Ammon's horn (tissue), 1 donor: Measurements from ENCODE around the gene MECR.
A peak's percentile ranks its signal among the peaks of the same experiment; 100 is the strongest.
"Not testable (repeated sequence)": the region's sequence is repeated elsewhere in the genome, so short reads cannot be mapped to it uniquely, and the experiment has no call there.

Experiments used
- DNase-seq: peaks from one replicate; pipeline ENCODE4 v3.0.0-alpha.2; 2016; ENCODE audit warnings: low spot score

MECR gene

GRCh38 chr1:29235955-29236711 is 5.4 kb upstream of the MECR start, which contains the start of gene PTPRU:
Gene PTPRU (plus strand): TSS chr1:29236522. CDS start chr1:29236645, 123 bp downstream.
- peak; percentile 77 for DNase-seq

GRCh38 chr1:29234881-29235280 is 4.1 kb upstream of the MECR start:
- not testable (repeated sequence) for DNase-seq

- no peak for DNase-seq
These were observed 3.7 kb upstream of the MECR start for GRCh38 chr1:29234471-29234870.

- no peak for DNase-seq
These were observed 3.0 kb upstream of the MECR start for GRCh38 chr1:29233693-29234092.

- no peak for DNase-seq
These were observed 1.7 kb upstream of the MECR start for GRCh38 chr1:29232387-29232786.

DNA sequence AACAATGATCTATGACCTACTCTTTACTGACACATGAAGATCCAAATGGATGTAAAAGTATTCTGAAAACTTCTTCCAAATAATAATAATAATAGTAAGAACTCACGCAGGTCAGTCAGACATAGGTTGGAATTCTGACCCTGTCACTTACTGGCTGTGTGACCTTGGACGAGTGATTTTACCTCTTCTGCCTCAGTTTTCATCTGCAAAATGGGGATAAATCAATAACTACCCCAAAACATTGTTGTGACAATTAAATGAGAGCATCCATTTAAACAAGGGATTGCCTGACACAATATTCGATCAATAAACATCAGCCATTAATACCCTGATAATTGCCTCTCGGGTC is 556 bp downstream of the MECR start:
- DNase-seq = no peak

DNA sequence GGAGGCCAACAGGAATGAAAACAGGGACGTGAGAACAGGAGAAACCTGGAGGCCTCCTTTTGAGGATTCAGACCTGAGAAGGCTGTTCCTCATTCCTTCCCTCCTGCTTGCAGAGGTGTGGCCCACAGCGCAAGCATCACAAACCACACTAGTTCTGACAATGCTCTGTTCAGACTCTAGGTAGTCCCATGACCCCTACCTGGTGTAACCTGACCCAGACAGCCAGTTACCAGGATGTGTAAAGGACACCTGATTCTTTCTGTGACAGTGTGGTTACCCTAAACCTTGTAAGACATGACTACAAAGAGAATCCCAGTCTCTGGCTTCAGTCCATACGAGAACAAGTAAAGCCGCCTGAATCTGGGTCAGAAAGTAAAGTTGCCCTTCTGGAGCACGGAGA is 3.2 kb downstream of the MECR start:
- DNase-seq = no peak

DNA sequence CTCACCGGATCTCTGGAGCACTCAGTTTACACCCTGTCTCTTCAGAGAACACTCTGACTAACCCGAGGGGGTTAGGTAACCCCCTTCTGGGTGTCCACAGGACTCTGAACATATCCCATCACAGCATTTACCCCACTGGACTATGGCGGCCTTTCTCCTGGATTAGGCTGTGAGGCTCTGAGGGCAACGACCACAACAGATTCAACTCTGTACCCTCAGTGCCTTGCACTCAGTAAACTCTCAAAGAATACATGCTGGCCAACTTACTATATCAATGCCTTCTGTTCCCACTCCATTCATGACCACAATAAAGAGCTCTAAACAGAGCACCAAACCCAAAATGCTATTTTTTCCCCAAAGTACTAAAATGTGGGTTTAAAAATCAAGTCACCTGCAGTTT is 5.4 kb downstream of the MECR start:
- no peak for DNase-seq

GRCh38 chr1:29224356-29224837 is 6.3 kb downstream of the MECR start:
- no peak for DNase-seq

DNA sequence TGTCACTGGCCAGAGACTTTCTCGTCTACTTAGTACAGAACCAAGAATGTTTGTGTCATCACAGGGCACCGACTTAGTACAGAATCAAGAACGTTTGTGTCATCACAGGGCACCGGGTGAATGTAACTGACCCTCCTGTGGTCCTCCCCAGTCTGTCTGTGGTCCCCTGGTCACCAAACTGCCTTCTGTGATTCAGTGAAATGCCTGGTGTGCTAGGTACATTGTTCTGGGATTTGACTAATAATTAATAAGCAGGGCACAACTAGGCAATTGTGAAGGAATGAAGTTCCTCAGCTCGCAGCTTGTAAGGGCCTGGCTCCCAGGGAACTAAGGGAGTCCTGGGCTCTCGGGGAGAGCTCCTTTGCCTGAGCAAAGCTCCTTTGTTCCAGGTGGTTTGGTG is 7.2 kb downstream of the MECR start:
- no peak for DNase-seq

DNA sequence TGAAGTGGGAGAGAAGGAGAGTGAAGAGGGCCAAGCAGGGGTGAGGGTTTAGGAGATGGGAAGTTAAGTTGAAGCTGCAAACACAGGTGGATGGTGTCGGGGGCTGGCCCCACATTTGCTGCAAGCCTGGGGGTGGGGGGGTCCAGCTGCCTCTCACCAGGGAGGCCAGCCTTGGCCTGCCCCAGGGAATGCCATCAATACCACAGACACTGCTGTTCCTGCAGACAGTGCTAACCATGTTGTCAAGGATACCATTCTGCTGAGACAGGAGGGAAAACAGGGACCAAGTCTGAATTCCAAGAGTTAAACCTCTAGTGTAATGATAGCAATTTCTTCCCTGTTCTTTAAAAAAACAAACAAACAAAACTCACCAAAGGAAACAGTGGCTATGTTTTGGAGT is 8.0 kb downstream of the MECR start:
- DNase-seq = no peak

DNA sequence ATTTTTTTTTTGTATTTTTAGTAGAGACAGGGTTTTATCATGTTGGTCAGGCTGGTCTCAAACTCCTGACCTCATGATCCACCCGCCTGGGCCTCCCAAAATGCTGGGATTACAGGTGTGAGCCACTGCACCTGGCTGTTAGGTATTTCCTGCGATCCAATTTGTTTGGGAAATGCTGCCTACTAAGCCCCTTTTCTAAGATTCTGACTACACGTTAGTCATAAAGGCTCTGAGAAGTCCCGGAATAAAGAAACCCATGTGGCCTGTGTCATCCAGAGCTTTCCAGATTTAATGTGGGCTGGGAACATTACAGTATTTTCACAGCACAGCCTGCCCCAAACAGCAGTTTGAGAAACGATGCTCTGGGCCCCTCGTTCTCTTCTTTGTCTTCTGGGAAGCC is 8.5 kb downstream of the MECR start:
- DNase-seq = not testable (repeated sequence)

- DNase-seq = no peak
These were observed 9.4 kb downstream of the MECR start for GRCh38 chr1:29221296-29221695.

GRCh38 chr1:29218223-29218622 is 12.5 kb downstream of the MECR start:
- no peak for DNase-seq

DNA sequence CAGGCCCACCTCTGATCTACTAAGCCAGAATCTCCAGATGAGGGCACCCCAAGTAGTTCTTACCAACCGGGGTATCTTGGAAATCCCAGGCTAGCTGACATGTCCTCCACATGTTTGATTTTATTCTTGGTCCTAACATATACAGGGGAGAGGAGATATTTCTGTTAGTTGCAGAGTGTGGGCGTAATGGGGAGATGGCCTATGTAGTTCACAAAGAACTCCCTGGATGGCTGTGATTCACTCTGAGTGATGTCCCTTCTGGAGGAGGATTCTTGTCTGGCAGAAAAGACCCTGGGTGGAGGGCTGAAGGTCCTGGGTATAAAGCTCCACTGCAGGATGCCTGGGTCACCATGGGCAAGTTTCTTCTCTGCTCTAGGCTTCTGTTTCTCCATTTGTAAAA is 13.1 kb downstream of the MECR start:
- no peak for DNase-seq

DNA sequence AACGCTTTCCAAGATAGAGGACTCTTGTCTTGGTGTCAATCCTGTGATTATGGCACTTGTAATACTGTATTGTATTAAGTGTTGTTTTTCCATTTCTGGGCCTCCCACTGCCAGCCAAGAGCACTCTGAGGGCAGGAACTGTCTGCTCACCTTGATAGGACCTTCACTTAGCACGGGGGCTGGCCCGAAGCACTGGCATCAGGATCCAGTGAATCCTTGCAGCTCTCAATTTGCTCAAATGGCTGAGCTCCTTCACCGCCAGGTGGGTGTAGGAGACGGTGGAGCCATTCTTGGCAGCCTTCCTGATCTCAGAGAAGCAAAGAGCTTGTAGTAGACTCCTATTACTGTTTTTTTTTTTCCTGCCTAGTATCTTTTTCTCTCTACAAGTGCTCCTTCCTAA is 17.7 kb downstream of the MECR start:
- DNase-seq = no peak

GRCh38 chr1:29211086-29212030 is 19.4 kb downstream of the MECR start:
- no peak for DNase-seq

- DNase-seq = no peak
These were observed 20.3 kb downstream of the MECR start for GRCh38 chr1:29210278-29211085.

DNA sequence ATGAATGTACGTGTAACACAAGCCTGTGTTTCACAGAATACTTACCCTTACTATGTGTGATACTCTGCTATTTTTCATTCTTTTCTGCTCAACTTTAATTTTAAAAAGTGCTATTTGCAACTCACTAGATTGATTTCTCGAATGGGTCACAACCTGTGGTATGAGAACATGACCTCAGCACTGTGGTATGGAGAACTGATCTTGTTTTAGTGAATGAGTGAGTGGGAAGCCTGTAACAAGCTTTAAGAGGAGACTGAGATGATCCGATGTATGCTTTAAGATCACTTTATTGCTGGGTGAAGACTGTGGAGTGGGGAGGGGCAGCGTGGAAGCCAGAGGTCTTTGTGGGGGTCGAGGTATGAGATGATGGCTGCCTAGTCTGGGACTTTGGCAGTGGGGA is 21.6 kb downstream of the MECR start:
- no peak for DNase-seq

DNA sequence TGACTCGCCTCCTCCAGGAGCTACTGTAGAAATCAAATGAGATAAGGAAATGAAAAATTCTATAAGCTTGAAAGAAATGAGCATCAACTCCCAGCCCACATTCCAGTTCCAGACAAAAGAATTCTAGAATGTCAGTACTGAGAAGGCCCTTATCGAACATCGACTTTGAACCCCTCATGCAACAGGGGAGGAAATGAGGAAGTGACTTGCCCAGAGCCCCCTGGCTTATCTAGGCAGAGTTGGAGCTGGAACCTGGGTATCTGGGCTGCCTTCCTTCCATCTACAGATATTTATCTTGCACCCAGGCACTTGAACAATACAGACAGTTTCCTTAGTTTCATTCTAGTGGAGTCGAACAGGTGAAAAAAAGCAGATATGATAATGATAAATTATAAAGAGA is 22.3 kb downstream of the MECR start:
- DNase-seq = no peak

DNA sequence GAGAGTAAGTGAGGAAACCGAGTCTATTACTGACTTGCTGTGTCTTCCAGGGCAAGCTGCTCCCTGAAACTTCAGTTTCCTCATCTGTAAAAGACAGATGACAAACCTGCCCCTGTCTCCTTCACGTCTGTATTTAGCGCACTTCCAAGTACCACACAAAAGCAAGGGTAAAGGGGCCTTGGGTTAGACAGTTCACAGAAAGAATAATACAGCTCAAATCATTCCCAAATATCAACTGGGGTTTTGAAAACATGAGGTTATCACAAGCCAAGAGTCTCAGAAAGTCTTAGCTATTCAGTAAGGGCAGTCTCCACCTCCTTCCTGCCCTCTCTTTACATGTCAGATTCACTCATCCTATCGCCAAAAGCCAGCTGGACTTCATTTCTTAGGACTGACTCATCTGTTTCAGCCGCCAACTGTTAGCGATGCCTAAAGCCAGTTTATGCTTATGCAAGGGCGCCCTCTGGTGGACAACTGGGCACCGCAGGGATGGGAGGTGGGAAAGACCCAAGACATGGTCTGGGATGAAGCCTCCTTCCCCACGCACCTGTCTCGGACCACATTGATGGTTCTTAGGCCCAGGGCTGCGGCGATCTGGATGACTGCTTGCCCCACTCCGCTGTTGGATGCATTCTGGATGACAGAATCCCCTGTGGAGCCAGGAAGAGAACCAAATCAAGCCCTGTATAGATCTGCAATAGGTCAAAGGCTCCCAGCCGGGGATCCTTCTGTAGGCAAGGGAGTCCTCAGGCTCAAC is 28.0 kb downstream of the MECR start:
- peak; percentile 95 for DNase-seq
